ENCODE data around the gene CEPT1. TPM values are rescaled to one million over a fixed set of nuclear protein-coding genes. Genes with fewer than 3 reads are reported as not detected.
A peak's percentile ranks its signal among the peaks of the same experiment; 100 is the strongest.

The CEPT1 gene
- total RNA-seq, 1 donor from 2014 or later, result 53.4 TPM

DNA sequence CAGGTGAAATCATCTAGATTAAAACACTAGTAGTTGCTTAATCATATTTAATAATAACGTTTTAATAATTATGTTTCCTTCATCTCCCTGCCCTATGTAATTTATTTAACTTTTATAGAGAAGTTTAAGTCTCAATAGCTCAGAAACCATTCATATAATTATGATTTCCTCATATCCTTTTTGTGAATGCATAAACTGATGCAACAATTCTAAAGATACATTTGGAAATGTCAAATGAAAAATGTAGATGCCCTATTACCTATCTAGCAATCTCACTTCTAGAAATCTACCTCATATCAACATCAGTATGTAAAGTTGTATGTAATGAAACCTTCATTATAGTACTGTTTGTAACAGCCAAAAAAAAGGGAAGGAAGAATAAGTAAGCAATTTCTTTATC is 10.6 kb upstream of the CEPT1 start:
- DNase-seq (no peak), ATAC-seq (no peak)
- intact Hi-C loops (cut with DNase I), result no loop called here
- Histone ChIP-seq H3K4me3 (no peak overlapping the region), H3K9me3 (no peaks in the 10 kb centered on the region), H3K27ac (no peak overlapping the region), H3K27me3 (ENCODE audit: low read depth) (no peaks in the 10 kb centered on the region), H3K36me3 (peaks cover 68% of the 10 kb centered on the region), H3K4me1 (peaks cover 14% of the 10 kb centered on the region)
- TF ChIP-seq, protein P1, sequence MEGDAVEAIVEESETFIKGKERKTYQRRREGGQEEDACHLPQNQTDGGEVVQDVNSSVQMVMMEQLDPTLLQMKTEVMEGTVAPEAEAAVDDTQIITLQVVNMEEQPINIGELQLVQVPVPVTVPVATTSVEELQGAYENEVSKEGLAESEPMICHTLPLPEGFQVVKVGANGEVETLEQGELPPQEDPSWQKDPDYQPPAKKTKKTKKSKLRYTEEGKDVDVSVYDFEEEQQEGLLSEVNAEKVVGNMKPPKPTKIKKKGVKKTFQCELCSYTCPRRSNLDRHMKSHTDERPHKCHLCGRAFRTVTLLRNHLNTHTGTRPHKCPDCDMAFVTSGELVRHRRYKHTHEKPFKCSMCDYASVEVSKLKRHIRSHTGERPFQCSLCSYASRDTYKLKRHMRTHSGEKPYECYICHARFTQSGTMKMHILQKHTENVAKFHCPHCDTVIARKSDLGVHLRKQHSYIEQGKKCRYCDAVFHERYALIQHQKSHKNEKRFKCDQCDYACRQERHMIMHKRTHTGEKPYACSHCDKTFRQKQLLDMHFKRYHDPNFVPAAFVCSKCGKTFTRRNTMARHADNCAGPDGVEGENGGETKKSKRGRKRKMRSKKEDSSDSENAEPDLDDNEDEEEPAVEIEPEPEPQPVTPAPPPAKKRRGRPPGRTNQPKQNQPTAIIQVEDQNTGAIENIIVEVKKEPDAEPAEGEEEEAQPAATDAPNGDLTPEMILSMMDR (IDR thresholded peaks at IDR 0.05), result no peak

DNA sequence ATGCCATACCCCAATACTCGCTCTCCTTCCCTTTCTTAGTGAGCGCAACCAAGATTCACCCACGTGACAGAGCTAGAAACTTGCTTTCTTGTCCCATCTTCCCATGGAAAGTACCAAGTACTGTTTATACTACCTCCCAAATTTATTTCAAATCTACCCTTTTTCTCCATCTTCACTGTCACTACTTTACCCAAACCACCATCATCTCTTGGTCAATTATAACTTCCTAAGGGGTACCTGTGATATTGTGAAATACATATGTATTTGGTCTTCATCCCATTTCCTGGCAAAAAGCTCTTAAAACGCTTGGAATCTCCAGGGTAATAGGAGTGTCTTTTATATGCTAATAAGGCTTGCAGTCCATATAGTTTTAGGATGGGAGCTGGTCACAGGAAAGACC is 8.3 kb upstream of the CEPT1 start:
- TF ChIP-seq, protein P1 (IDR thresholded peaks at IDR 0.05), result no peak
- intact Hi-C loops (cut with DNase I), result no loop called here
- H3K4me3 ChIP-seq, result no peak overlapping the region
- H3K27me3 ChIP-seq (ENCODE audit: low read depth), result no peaks in the 10 kb centered on the region
- peaks cover 60% of the 10 kb centered on the region for H3K36me3 ChIP-seq
- H3K27ac ChIP-seq, result no peak overlapping the region
- H3K4me1 ChIP-seq, result peaks cover 14% of the 10 kb centered on the region
- no peak for DNase-seq
- no peaks in the 10 kb centered on the region for H3K9me3 ChIP-seq
- no peak for ATAC-seq

DNA sequence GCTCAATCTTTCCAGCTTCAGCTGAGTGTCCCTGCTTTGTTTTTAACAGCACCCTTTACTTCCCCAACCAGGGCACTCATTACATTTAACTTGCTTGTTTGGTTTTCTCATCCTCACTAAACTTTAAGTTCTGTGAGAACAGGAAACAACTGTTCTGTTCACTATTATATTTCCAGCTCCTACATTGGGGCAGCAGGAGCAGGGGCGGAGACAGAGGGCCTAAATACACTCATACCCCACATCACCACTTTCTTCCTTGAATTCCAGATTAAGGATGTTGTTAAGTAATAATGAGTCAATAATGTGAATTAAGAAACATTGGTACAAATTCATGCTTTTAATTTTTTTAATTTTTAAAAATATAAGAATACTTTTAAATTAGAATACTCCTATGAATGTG is 6.2 kb upstream of the CEPT1 start:
- Histone ChIP-seq H3K9me3 (no peaks in the 10 kb centered on the region), H3K4me1 (peaks cover 23% of the 10 kb centered on the region), H3K36me3 (peaks cover 53% of the 10 kb centered on the region), H3K4me3 (no peak overlapping the region), H3K27ac (peak overlapping the region; percentile 2), H3K27me3 (ENCODE audit: low read depth) (no peaks in the 10 kb centered on the region)
- ATAC-seq (peak in 1 of 2 donors; percentile 64), DNase-seq (no peak)
- TF ChIP-seq, protein P1 (IDR thresholded peaks at IDR 0.05), result no peak
- intact Hi-C loops (cut with DNase I), result no loop called here

- DNase-seq (no peak), ATAC-seq (peak; percentile 67 to 70)
- Histone ChIP-seq H3K4me1 (peaks cover 43% of the 10 kb centered on the region), H3K27me3 (ENCODE audit: low read depth) (no peaks in the 10 kb centered on the region), H3K9me3 (no peaks in the 10 kb centered on the region), H3K4me3 (peak overlapping the region; percentile 79), H3K27ac (peak overlapping the region; percentile 93), H3K36me3 (peaks cover 26% of the 10 kb centered on the region)
- intact Hi-C loops (cut with DNase I), result no loop called here
- TF ChIP-seq, protein P1 (IDR thresholded peaks at IDR 0.05), result no peak
Measured at GRCh38 chr1:111139324-111139955, 583 bp upstream of the CEPT1 start.

DNA sequence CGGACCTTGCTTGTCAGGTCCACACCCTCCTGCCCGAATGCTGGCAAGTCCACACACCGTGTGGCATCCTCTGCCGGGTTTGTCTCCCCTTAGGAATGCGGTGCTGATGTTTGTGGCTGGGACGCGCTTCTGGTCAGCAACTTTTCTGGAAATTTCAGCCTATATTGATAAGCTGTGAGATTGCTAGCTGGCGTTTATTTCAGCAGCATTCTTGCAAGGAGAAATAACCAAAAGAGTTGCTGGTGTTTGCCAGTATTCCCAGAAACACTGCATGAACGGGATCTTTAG is 601 bp downstream of the CEPT1 start:
- TF ChIP-seq, protein P1 (IDR thresholded peaks at IDR 0.05), result no peak
- H3K9me3 ChIP-seq, result no peaks in the 10 kb centered on the region
- no peaks in the 10 kb centered on the region for H3K27me3 ChIP-seq (ENCODE audit: low read depth)
- intact Hi-C loops (cut with DNase I), result no loop called here
- H3K4me1 ChIP-seq, result peaks cover 45% of the 10 kb centered on the region
- H3K4me3 ChIP-seq, result peak overlapping the region; percentile 79
- H3K27ac ChIP-seq, result peak overlapping the region; percentile 93
- DNase-seq (no peak), ATAC-seq (no peak)
- H3K36me3 ChIP-seq, result peaks cover 26% of the 10 kb centered on the region

All from lower lobe of right lung (tissue), 2 donors.